ENCODE measurements around the gene RAB7A.

GRCh38 chr3:128748557-128748956 lies 22.6 kb downstream of the RAB7A start:
- no peak for TF ChIP-seq POLR2AphosphoS5 (IDR thresholded peaks at IDR 0.05; ENCODE audit: low read length)
- TF ChIP-seq POLR2A (IDR thresholded peaks at IDR 0.05; ENCODE audit: low read depth, low read length): 0 out of 2 replicates have a peak, but pooled peaks have one; percentile 20
- TF ChIP-seq, protein P1, sequence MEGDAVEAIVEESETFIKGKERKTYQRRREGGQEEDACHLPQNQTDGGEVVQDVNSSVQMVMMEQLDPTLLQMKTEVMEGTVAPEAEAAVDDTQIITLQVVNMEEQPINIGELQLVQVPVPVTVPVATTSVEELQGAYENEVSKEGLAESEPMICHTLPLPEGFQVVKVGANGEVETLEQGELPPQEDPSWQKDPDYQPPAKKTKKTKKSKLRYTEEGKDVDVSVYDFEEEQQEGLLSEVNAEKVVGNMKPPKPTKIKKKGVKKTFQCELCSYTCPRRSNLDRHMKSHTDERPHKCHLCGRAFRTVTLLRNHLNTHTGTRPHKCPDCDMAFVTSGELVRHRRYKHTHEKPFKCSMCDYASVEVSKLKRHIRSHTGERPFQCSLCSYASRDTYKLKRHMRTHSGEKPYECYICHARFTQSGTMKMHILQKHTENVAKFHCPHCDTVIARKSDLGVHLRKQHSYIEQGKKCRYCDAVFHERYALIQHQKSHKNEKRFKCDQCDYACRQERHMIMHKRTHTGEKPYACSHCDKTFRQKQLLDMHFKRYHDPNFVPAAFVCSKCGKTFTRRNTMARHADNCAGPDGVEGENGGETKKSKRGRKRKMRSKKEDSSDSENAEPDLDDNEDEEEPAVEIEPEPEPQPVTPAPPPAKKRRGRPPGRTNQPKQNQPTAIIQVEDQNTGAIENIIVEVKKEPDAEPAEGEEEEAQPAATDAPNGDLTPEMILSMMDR (IDR thresholded peaks at IDR 0.05 in 2 of 3, conservative IDR thresholded peaks at IDR 0.05 in 1 of 3; ENCODE audit: control insufficient read depth in 2 of 3, extremely low read depth in 1 of 3, insufficient read depth in 1 of 3, low read depth in 3 of 3, low read length in 3 of 3): no peak
- no peak for TF ChIP-seq POLR2AphosphoS2 (IDR thresholded peaks at IDR 0.05; ENCODE audit: low read depth, low read length)
- no peak for TF ChIP-seq ZBTB33 (IDR thresholded peaks at IDR 0.05)
- TF ChIP-seq SRF (IDR thresholded peaks at IDR 0.05; ENCODE audit: low read depth in 2 of 2, low read length in 2 of 2): no peak
- no peak for TF ChIP-seq USF2 (IDR thresholded peaks at IDR 0.05; ENCODE audit: borderline replicate concordance, low read depth, low read length)

Data from GM12878 (cell line).